VCaP (cell line): Measurements from ENCODE around the gene UFC1.

Experiments
- H3K27ac ChIP-seq: fragments of 450-650 bp; 2 replicates; pipeline ENCODE4 v1.5.1; 2017
- CTCF ChIP-seq: fragments of 450-650 bp; conservative IDR thresholded peaks from 2 replicates; pipeline ENCODE4 v1.5.1; 2017; ENCODE audit warnings: mild to moderate bottlenecking, moderate library complexity

Gene UFC1

DNA sequence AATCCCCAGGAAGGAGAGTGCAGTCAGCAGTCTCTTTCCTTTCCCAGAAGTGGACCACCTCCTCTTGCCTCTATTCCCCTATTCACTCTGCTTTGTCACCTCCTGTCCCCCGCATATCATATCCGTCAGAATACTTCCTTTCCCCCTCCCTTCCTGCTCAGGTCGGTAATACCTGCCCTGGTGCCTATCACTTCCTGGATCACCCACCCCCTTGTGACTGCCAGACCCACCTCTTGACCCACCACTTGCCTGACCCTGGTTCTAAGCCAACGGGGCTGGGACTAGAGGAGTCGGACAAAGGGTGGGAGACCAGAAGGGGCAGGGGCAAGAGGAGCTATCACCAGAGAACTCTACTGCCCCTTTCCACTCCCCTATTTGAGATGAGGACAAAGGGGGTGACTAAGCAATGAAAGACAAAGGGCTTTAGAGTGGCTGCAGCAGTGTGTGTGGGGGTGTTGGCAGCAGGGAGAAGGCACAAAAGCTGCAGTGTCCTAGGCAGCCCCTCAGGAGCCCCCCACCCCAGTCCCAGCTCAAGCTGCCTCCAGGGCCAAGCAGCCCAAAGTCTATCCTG lies 46.7 kb downstream of the UFC1 start:
- no peak for TF ChIP-seq CTCF
- peak overlapping the region; percentile 92; the same call in 1 of the 2 replicates for H3K27ac ChIP-seq

DNA sequence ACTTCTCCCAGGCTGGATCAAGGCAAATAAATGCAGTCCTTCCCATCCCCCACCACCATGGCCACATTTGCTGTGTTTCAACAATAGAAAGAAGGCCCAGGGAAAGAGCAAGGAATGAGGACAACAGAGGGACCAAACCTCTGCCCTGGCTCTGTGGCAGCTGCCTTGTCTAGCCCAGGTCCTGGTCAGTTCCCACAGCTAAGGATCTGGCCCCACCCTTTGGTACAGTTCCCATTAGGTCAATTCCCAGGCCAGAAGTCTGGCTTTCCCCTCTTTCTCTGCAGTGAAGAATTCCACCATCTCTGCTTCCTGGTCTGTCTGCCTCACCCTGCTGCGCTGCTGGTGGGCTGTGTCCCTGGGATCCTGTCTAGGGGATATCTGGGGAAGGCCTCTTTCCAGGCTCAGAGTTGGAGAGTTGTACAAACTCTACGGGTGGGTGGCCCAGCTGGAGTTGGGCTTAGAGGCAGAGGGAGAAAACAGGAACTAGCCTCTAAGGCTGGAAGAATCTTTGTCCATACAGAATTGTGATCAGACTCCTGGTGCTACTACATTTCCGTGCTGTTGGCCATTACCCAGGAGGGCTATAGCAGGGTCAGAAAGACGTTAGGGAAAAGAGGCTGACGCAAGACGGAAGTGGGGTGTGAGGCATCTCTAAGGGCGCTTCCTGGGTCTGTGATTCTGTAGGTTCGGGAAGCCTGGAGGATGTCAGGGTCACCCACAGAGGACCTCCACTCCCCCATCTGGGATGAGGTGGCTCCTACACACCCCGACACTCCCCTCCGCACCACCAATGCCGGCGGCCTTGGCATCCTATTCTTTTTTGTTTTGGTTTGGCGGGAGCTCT lies 47.4 kb downstream of the UFC1 start:
- TF ChIP-seq CTCF: no peak
- H3K27ac ChIP-seq: peak overlapping the region; percentile 92

- H3K27ac ChIP-seq: peak within 1 kb of the TSS; percentile 92
- TF ChIP-seq CTCF: peak; percentile 42
Observed at GRCh38 chr1:161201836-161202712, 48.3 kb downstream of the UFC1 start, which contains the start of gene NDUFS2. TSS of gene NDUFS2 (plus strand) at chr1:161202367. CDS start at chr1:161202386, 19 bp downstream.

- TF ChIP-seq CTCF: no peak
- no peak overlapping the region for H3K27ac ChIP-seq
Observed at GRCh38 chr1:161206411-161207140, 52.8 kb downstream of the UFC1 start.

DNA sequence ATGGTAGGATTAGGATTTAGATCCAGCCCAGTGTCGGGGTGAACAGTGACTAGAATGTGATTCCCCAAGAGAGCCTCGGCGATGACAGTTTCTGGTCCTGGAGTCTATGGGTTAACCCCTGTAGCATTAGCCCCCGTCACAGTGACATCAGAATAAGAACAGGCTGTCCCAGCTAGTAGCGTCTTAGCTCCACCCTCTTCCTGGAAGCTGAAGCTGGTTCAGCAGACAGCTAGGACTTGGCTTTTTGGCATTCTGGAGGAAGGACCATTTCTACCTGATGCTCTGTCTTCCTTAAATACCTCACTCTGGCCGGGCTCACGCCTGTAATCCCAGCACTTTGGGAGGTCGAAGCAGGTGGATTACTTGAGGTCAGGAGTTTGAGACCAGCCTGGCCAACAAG lies 53.4 kb downstream of the UFC1 start:
- no peak overlapping the region for H3K27ac ChIP-seq
- TF ChIP-seq CTCF: no peak
